MM.1S (cell line): ENCODE results near the gene KRTAP10-1.
"Not testable (repeated sequence)": the region's sequence is repeated elsewhere in the genome, so short reads cannot be mapped to it uniquely, and the experiment has no call there.

Experiments
- DNase-seq: peaks from one replicate; pipeline ENCODE4 v3.0.0-alpha.2; 2015
- H2AFZ ChIP-seq: fragments of 300-600 bp; sonication (generic); 2 replicates; pipeline ENCODE4 v1.6.0; 2016; ENCODE audit warnings: antibody characterized with exemption, low read length
- H3F3A ChIP-seq: fragments of 300-600 bp; sonication (generic); 2 replicates; pipeline ENCODE4 v1.6.1; 2016; ENCODE audit warnings: mild to moderate bottlenecking, antibody characterized with exemption, low read length, moderate library complexity, mixed read lengths; ENCODE audit not compliant: insufficient read depth
- H3K27ac ChIP-seq: fragments of 300-600 bp; sonication (generic); 2 replicates; pipeline ENCODE4 v1.5.1; 2016; ENCODE audit warnings: mild to moderate bottlenecking, low read length
- H3K27me3 ChIP-seq: fragments of 300-600 bp; sonication (generic); replicated peaks from 2 replicates; pipeline ENCODE4 v1.6.0; 2016; ENCODE audit warnings: low read length; ENCODE audit not compliant: insufficient read depth
- H3K36me3 ChIP-seq: fragments of 300-600 bp; sonication (generic); replicated peaks from 2 replicates; pipeline ENCODE4 v1.6.1; 2016; ENCODE audit warnings: mild to moderate bottlenecking, low read length, mixed read lengths; ENCODE audit not compliant: insufficient read depth
- H3K4me1 ChIP-seq: fragments of 300-600 bp; sonication (generic); 2 replicates; pipeline ENCODE4 v1.6.1; 2016; ENCODE audit warnings: low read length, mixed read lengths
- H3K4me2 ChIP-seq: fragments of 300-600 bp; sonication (generic); 2 replicates; pipeline ENCODE4 v1.6.0; 2016; ENCODE audit warnings: low read depth, low read length
- H3K4me3 ChIP-seq: fragments of 300-600 bp; sonication (generic); 2 replicates; pipeline ENCODE4 v1.5.1; 2016; ENCODE audit warnings: low read length, mixed read lengths
- H3K79me2 ChIP-seq: fragments of 300-600 bp; sonication (generic); 2 replicates; pipeline ENCODE4 v1.6.1; 2016; ENCODE audit warnings: mixed run types, low read length, mixed read lengths
- H3K9ac ChIP-seq: fragments of 300-600 bp; sonication (generic); 2 replicates; pipeline ENCODE4 v1.6.1; 2016; ENCODE audit warnings: low read length, mixed read lengths
- H3K9me2 ChIP-seq: fragments of 300-600 bp; sonication (generic); replicated peaks from 2 replicates; pipeline ENCODE4 v1.6.1; 2016; ENCODE audit warnings: mild to moderate bottlenecking, low read length, mixed read lengths; ENCODE audit not compliant: insufficient read depth
- H3K9me3 ChIP-seq: fragments of 300-600 bp; sonication (generic); replicated peaks from 2 replicates; pipeline ENCODE4 v1.6.1; 2016; ENCODE audit warnings: mild to moderate bottlenecking, low read length, mixed read lengths; ENCODE audit not compliant: insufficient read depth
- H4K20me1 ChIP-seq: fragments of 300-600 bp; sonication (generic); 2 replicates; pipeline ENCODE4 v1.6.1; 2016; ENCODE audit warnings: mild to moderate bottlenecking, low read length, moderate library complexity, mixed read lengths; ENCODE audit not compliant: insufficient read depth
- EZH2 ChIP-seq: fragments of 300-600 bp; sonication (generic); optimal IDR thresholded peaks from 2 replicates; pipeline ENCODE3; 2017; ENCODE audit warnings: low read depth, mild to moderate bottlenecking, antibody characterized with exemption, low read length, mixed read lengths
- EZH2phosphoT487 ChIP-seq: fragments of 300-600 bp; sonication (generic); IDR thresholded peaks from 2 replicates; pipeline ENCODE4 v1.6.1; 2018; ENCODE audit warnings: antibody characterized with exemption, low read length
- TF ChIP-seq, protein P1 (sequence below): fragments of 300-600 bp; sonication (generic); IDR thresholded peaks from 2 replicates; pipeline ENCODE4 v1.5.1; 2016; ENCODE audit warnings: antibody characterized with exemption, low read length, mixed read lengths

The KRTAP10-1 gene

DNA sequence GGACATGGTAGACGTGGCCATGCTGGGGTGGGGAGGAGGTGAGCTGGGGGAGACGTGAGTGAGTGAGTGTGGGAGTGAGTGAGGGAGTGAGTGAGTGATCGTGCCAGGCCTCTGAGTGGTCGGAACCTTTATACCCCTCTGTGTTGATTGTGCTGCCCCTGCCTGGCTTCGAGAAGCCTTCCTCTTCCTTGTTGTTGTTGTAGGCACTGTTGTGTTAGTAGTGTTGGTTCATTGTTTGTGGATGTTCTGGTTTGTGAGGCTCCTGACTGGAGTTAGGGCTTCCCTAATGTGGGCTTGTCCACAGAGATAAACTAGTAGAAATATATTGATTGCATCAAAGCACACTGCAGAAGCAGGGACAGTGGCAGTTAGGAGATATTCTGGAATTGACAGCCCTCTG lies 18.7 kb upstream of the KRTAP10-1 start, which contains the start of gene KRTAP10-3:
Gene KRTAP10-3, minus strand, starts transcription at position 101 of the 400 bp plus-strand sequence. Its CDS starts 80 bp downstream, at position 21.
- TF ChIP-seq, protein P1, sequence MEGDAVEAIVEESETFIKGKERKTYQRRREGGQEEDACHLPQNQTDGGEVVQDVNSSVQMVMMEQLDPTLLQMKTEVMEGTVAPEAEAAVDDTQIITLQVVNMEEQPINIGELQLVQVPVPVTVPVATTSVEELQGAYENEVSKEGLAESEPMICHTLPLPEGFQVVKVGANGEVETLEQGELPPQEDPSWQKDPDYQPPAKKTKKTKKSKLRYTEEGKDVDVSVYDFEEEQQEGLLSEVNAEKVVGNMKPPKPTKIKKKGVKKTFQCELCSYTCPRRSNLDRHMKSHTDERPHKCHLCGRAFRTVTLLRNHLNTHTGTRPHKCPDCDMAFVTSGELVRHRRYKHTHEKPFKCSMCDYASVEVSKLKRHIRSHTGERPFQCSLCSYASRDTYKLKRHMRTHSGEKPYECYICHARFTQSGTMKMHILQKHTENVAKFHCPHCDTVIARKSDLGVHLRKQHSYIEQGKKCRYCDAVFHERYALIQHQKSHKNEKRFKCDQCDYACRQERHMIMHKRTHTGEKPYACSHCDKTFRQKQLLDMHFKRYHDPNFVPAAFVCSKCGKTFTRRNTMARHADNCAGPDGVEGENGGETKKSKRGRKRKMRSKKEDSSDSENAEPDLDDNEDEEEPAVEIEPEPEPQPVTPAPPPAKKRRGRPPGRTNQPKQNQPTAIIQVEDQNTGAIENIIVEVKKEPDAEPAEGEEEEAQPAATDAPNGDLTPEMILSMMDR = no peak
- TF ChIP-seq EZH2phosphoT487 (no peak), EZH2 (no peak)
- Histone ChIP-seq H3K9me2 (no peaks in the 10 kb centered on the region), H3K4me3 (no peak within 1 kb of the TSS), H3K4me1 (no peaks in the 10 kb centered on the region), H3K4me2 (no peak within 1 kb of the TSS), H3K9me3 (no peaks in the 10 kb centered on the region), H3K27ac (no peak within 1 kb of the TSS), H2AFZ (no peak within 1 kb of the TSS), H3K79me2 (no peaks in the 10 kb centered on the region), H4K20me1 (no peaks in the 10 kb centered on the region), H3K9ac (no peak within 1 kb of the TSS), H3F3A (no peaks in the 10 kb centered on the region), H3K36me3 (no peaks in the 10 kb centered on the region), H3K27me3 (peaks cover 92% of the 10 kb centered on the region)
- DNase-seq = no peak

DNA sequence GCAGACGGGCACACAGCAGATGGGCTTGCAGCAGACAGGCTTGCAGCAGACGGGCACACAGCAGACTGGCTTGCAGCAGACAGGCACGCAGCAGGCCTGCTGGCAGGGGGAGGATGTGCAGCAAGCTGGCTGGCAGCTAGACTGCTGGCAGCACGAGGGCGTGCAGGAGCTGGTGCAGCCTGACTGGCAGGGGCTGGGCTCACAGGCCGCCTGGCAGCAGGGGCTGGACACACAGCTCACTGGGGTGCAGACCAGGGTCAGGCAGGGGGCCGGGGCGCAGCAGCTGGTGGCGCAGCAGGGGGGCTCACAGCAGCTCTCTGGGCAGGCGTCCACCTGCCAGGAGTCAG lies 18.3 kb upstream of the KRTAP10-1 start:
- not testable (repeated sequence) for H3F3A ChIP-seq, H3K9me2 ChIP-seq, H3K4me3 ChIP-seq, H3K79me2 ChIP-seq, H2AFZ ChIP-seq, H3K4me2 ChIP-seq, H4K20me1 ChIP-seq, DNase-seq, H3K9me3 ChIP-seq, H3K27ac ChIP-seq, H3K9ac ChIP-seq, H3K36me3 ChIP-seq, H3K4me1 ChIP-seq
- peaks cover 92% of the 10 kb centered on the region for H3K27me3 ChIP-seq

DNA sequence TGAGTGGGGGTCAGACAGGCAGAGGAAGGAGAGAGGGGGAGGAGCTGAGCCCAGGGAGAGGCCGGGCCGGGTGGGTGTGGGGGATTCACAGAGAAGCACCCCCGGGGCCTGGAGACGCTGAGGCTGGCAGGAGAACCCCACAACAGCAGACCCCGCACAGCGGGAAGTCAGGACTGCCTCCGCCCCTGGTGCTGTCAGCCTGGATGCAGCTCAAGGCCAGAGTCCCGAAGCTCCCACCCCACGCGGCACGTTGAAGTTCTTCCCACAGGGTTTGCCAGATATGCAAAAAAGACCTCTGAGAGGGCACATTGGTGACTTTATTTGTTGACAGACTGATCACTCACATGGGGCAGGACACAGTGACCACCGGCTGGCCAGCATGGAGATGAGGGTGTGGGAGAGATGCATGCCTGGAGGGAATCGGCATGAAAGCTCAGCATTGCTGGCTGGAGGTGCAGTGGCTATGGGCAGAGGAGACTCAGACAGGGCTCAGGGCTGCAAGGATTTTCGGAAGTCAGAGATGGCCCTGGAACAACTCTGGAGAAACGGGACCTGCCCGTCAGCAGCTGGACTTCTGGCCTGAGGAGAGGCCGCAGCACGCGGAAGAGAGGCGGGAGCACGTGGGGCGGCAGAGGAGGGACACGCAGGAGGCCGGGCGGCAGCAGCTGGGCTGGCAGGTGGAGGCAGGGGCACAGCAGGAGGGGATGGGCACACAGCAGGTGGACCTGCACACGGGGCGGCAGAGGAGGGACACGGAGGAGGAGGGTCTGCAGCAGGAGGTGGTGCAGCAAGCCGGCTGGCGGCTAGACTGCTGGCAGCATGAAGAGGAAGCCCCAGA lies 17.7 kb upstream of the KRTAP10-1 start:
- Histone ChIP-seq H3K4me3 (no peak overlapping the region), H3K9ac (no peak overlapping the region), H3K9me3 (no peaks in the 10 kb centered on the region), H3K27ac (no peak overlapping the region), H2AFZ (no peak overlapping the region), H3K27me3 (peaks cover 92% of the 10 kb centered on the region), H3K79me2 (no peaks in the 10 kb centered on the region), H3K4me1 (no peaks in the 10 kb centered on the region), H4K20me1 (no peaks in the 10 kb centered on the region), H3K36me3 (no peaks in the 10 kb centered on the region), H3F3A (no peaks in the 10 kb centered on the region), H3K9me2 (no peaks in the 10 kb centered on the region), H3K4me2 (no peak overlapping the region)
- DNase-seq = no peak
- TF ChIP-seq, protein P1 = no peak
- TF ChIP-seq EZH2phosphoT487 = no peak
- no peak for TF ChIP-seq EZH2

DNA sequence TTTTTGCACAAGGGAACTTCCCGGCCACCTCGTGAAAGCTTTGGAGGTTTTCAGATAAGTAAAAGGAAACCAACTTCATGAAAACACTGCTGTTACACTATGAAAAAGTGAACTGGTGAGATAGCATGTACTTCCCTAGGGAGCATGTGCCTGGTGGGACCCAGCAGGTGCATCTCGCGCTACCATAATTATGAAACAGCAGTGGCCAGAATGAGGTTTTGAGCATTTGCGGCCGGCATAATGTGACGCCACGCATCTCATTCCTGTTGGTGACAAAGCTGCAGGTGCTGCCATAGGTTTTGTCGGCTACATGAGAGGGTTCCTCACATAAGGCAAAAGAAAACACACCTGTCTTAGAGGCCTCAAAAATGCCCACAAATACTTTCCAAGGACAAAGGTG lies 16.9 kb upstream of the KRTAP10-1 start:
- H3K79me2 ChIP-seq = no peaks in the 10 kb centered on the region
- no peak overlapping the region for H3K27ac ChIP-seq
- H3F3A ChIP-seq = no peaks in the 10 kb centered on the region
- no peak overlapping the region for H3K4me3 ChIP-seq
- H4K20me1 ChIP-seq = no peaks in the 10 kb centered on the region
- H3K36me3 ChIP-seq = no peaks in the 10 kb centered on the region
- no peaks in the 10 kb centered on the region for H3K4me1 ChIP-seq
- peak; percentile 75 for TF ChIP-seq EZH2
- TF ChIP-seq, protein P1 = no peak
- no peak overlapping the region for H3K9ac ChIP-seq
- no peaks in the 10 kb centered on the region for H3K9me3 ChIP-seq
- peaks cover 93% of the 10 kb centered on the region for H3K27me3 ChIP-seq
- no peak overlapping the region for H2AFZ ChIP-seq
- H3K9me2 ChIP-seq = no peaks in the 10 kb centered on the region
- no peak for DNase-seq
- no peak overlapping the region for H3K4me2 ChIP-seq
